Thyroid gland (tissue), 4 donors: Measurements from ENCODE around the gene MIER3.
A peak's percentile ranks its signal among the peaks of the same experiment; 100 is the strongest.

ENCODE experiments used
- POLR2A ChIP-seq, 2 donors: fragments of 450-650 bp; IDR thresholded peaks; one replicate each; pipeline ENCODE4 v1.6.1; 2017; ENCODE audit warnings: antibody characterized with exemption in 2 of 2, mild to moderate bottlenecking in 2 of 2, moderate library complexity in 1 of 2
- TF ChIP-seq, protein P1 (sequence below), 6 experiments: fragments of 200-600 bp in 3 of 6; fragments of 450-650 bp in 3 of 6; sonication (generic) in 3 of 6; IDR thresholded peaks; one replicate each; pipeline ENCODE4 v1.5.1; 2016 to 2019; ENCODE audit warnings: antibody characterized with exemption in 6 of 6, mild to moderate bottlenecking in 2 of 6, inconsistent platforms in 1 of 6, moderate library complexity in 1 of 6

DNA sequence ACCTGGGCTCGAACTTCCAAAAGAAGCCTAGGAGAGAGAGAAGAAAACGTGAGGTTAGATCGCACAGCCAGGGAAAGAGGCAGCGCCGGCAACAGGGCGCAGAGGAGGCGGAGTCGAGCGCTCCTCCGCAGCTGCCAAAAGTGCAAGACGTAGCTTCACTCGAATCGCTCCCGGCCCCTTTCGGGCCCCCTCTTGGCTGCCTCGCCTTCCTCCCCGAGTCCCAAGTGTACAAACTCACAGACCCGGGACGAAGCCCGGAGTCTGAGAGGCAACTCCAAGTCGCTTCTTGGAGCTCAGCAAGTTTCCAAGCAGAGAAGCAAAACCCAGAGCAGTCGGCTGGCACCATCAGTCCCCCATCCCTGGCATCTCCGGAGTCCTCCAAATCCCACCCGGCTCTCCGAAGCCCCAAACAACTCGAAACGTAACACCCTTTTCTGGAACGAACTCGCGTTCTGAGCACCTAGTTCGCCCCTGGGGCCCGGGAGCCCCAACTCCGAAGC, 1.2 kb downstream of the MIER3 start:
- TF ChIP-seq, protein P1, sequence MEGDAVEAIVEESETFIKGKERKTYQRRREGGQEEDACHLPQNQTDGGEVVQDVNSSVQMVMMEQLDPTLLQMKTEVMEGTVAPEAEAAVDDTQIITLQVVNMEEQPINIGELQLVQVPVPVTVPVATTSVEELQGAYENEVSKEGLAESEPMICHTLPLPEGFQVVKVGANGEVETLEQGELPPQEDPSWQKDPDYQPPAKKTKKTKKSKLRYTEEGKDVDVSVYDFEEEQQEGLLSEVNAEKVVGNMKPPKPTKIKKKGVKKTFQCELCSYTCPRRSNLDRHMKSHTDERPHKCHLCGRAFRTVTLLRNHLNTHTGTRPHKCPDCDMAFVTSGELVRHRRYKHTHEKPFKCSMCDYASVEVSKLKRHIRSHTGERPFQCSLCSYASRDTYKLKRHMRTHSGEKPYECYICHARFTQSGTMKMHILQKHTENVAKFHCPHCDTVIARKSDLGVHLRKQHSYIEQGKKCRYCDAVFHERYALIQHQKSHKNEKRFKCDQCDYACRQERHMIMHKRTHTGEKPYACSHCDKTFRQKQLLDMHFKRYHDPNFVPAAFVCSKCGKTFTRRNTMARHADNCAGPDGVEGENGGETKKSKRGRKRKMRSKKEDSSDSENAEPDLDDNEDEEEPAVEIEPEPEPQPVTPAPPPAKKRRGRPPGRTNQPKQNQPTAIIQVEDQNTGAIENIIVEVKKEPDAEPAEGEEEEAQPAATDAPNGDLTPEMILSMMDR (IDR thresholded peaks at IDR 0.05): no peak
- TF ChIP-seq POLR2A (IDR thresholded peaks at IDR 0.05): peak in 1 of 2 donors; percentile 45
